ENCODE results near the gene FBXO10. TPM values are rescaled to one million over a fixed set of nuclear protein-coding genes. Genes with fewer than 3 reads are reported as not detected.

FBXO10 gene
- total and polyA plus RNA-seq, 9 donors = 3.0 to 7.2 (median 4.7) TPM

DNA sequence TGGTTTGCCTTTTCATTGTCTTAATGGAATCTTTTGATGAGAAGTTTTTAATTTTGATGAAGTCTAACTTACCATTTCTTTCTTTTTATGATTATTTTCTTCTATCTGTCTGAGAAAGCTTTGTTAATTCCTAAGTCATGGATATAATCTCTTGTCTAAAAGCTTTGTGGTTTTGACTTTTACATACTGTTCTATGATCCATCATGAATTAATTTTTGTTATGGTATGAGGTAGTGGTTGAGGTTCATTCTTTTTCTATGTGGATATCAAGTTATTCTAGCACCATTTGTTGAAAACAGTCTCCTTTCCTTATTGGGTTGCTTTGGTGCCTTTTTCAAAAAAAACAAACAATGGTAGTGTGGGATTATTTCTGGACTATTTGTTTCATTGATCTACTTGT, 20.4 kb downstream of the FBXO10 start:
- no peaks in the 10 kb centered on the region for H3K9me3 ChIP-seq
- H3K36me3 ChIP-seq = no peaks in the 10 kb centered on the region
- intact Hi-C loops (cut with DNase I) = no loop called here

DNA sequence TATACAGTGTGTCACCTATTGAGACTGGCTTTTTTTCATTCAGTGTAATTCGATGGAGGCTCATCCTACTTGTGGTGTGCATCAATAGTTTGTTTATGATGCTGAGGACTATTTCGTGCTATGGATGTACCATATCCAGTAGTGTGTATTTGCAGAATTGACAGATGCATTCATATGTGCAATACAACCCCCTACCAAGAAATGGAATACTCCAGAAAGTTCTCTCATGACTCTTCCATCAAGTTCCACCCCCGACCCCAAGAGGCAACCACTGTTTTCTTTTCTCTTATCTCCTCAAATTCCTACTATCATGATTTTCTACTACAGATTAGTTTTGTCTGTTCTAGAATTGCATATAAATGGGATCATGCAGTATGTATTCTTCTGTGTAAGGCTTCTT, 21.9 kb downstream of the FBXO10 start:
- WGBS, 3 donors = 90 to 94% (median 93%) methylated on average over 3 of the region's 3 CpGs
- intact Hi-C loops (cut with DNase I) = loop anchor here in 1 of 4 donors (5.0 kb wide), 1 partner anchor 228 kb away; no protein-coding TSS in a partner anchor
- TF ChIP-seq POLR2A (IDR thresholded peaks at IDR 0.05) = no peak
- TF ChIP-seq, protein P1, sequence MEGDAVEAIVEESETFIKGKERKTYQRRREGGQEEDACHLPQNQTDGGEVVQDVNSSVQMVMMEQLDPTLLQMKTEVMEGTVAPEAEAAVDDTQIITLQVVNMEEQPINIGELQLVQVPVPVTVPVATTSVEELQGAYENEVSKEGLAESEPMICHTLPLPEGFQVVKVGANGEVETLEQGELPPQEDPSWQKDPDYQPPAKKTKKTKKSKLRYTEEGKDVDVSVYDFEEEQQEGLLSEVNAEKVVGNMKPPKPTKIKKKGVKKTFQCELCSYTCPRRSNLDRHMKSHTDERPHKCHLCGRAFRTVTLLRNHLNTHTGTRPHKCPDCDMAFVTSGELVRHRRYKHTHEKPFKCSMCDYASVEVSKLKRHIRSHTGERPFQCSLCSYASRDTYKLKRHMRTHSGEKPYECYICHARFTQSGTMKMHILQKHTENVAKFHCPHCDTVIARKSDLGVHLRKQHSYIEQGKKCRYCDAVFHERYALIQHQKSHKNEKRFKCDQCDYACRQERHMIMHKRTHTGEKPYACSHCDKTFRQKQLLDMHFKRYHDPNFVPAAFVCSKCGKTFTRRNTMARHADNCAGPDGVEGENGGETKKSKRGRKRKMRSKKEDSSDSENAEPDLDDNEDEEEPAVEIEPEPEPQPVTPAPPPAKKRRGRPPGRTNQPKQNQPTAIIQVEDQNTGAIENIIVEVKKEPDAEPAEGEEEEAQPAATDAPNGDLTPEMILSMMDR (IDR thresholded peaks at IDR 0.05) = no peak
- TF ChIP-seq EP300 (IDR thresholded peaks at IDR 0.05) = no peak
- Histone ChIP-seq H3K27ac (no peak overlapping the region), H3K36me3 (no peaks in the 10 kb centered on the region), H3K9me3 (no peaks in the 10 kb centered on the region), H3K4me3 (no peak overlapping the region), H3K4me1 (ENCODE audit: insufficient read depth) (no peaks in the 10 kb centered on the region), H3K27me3 (no peaks in the 10 kb centered on the region)
- no peak for DNase-seq

More for the DNA sequence above, 20.4 kb downstream of the FBXO10 start:
- no peak for DNase-seq
- H3K27me3 ChIP-seq = no peaks in the 10 kb centered on the region
- no peaks in the 10 kb centered on the region for H3K4me1 ChIP-seq (ENCODE audit: insufficient read depth)
- TF ChIP-seq EP300 (IDR thresholded peaks at IDR 0.05) (no peak), POLR2A (IDR thresholded peaks at IDR 0.05) (no peak)
- TF ChIP-seq, protein P1 (IDR thresholded peaks at IDR 0.05) = no peak
- H3K27ac ChIP-seq = no peak overlapping the region
- no peak overlapping the region for H3K4me3 ChIP-seq

DNA sequence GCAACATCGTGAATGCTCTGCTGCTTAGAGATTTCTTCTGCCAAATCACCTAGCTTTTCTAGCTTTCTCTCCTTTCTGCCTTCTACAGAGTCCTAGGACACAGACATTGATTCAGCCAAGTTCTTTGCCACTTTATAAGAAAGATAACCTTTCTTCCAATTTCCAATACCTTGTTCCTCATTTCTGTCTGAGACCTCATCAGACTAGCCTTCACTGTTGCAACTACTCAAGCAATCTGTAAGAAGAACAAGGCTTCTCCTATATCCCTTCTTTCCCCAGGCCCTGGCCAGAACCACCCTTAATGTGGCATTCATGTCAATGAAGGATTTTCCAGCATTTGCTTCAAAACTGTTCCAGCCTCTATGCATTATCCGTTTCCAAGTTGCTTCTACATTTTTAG, 24.3 kb downstream of the FBXO10 start:
- Histone ChIP-seq H3K9me3 (no peaks in the 10 kb centered on the region), H3K27me3 (no peaks in the 10 kb centered on the region), H3K27ac (no peak overlapping the region), H3K36me3 (no peaks in the 10 kb centered on the region), H3K4me3 (no peak overlapping the region), H3K4me1 (ENCODE audit: insufficient read depth) (no peaks in the 10 kb centered on the region)
- intact Hi-C loops (cut with DNase I) = loop anchor here in 1 of 4 donors (5.0 kb wide), 1 partner anchor 230 kb away; no protein-coding TSS in a partner anchor
- WGBS, 3 donors = 86 to 93% (median 91%) methylated on average over 2 of the region's 2 CpGs
- TF ChIP-seq EP300 (IDR thresholded peaks at IDR 0.05) (no peak), POLR2A (IDR thresholded peaks at IDR 0.05) (no peak)
- TF ChIP-seq, protein P1 (IDR thresholded peaks at IDR 0.05) = no peak
- no peak for DNase-seq

DNA sequence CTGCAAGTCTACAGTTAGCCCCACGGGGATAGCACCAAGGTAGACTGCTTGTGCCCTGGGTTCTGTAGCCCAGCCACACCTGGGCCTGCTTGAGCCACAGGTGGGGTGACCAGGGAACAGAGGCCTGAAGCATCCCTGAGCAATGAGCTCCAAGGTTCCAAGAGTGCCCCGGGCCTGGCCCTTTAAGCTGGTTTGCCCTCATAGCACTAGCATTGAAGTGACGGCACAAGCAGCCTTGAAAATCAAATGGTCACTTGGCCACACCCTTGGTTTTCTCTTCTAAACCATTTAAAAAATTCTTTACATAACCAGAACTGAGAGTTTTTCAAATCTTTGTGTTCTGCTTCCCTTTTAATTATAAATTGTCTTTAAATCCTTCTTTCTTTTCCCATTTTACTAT, 24.7 kb downstream of the FBXO10 start:
- 81 to 89% (median 84%) methylated on average over 3 of the region's 3 CpGs for whole genome bisulfite sequencing, 3 donors
- Histone ChIP-seq H3K27me3 (no peaks in the 10 kb centered on the region), H3K4me1 (ENCODE audit: insufficient read depth) (no peaks in the 10 kb centered on the region), H3K36me3 (no peaks in the 10 kb centered on the region), H3K9me3 (no peaks in the 10 kb centered on the region), H3K4me3 (no peak overlapping the region), H3K27ac (no peak overlapping the region)
- intact Hi-C loops (cut with DNase I) = loop anchor here in 1 of 4 donors (5.0 kb wide), 1 partner anchor 231 kb away; no protein-coding TSS in a partner anchor
- TF ChIP-seq, protein P1 (IDR thresholded peaks at IDR 0.05) = no peak
- TF ChIP-seq EP300 (IDR thresholded peaks at IDR 0.05) = no peak
- no peak for TF ChIP-seq POLR2A (IDR thresholded peaks at IDR 0.05)
- no peak for DNase-seq
